ENCODE data around the gene LRRC18. TPM values are rescaled to one million over a fixed set of nuclear protein-coding genes. Genes with fewer than 3 reads are reported as not detected.
A peak's percentile ranks its signal among the peaks of the same experiment; 100 is the strongest.

The LRRC18 gene
- total RNA-seq, 1 donor from 2014 or later = not detected

DNA sequence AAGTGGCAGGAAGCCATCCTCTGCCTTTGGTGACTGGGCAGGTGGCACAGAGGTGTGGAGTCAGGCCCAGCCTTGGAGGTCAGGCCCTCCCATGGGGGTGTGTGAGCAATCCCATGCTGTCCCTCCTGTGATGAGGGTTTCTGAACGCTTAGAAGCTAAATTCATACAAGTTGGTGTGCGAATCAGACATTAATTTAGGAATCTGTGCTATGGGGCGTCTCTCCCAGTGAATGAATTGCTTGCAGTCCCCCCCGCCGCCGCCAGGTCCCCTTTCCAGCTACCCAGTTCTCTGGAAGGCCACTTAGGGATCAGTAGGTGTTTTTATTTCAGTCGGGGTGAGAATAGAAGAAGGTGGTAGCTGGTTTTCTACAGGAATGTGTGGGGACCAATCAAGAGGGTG, 37.5 kb downstream of the LRRC18 start:
- no peaks in the 10 kb centered on the region for H3K36me3 ChIP-seq
- peaks cover 3% of the 10 kb centered on the region for H3K9me3 ChIP-seq (replicated peaks)
- no peak overlapping the region for H3K27ac ChIP-seq (replicated peaks)
- DNase-seq = no peak
- TF ChIP-seq, protein P1, sequence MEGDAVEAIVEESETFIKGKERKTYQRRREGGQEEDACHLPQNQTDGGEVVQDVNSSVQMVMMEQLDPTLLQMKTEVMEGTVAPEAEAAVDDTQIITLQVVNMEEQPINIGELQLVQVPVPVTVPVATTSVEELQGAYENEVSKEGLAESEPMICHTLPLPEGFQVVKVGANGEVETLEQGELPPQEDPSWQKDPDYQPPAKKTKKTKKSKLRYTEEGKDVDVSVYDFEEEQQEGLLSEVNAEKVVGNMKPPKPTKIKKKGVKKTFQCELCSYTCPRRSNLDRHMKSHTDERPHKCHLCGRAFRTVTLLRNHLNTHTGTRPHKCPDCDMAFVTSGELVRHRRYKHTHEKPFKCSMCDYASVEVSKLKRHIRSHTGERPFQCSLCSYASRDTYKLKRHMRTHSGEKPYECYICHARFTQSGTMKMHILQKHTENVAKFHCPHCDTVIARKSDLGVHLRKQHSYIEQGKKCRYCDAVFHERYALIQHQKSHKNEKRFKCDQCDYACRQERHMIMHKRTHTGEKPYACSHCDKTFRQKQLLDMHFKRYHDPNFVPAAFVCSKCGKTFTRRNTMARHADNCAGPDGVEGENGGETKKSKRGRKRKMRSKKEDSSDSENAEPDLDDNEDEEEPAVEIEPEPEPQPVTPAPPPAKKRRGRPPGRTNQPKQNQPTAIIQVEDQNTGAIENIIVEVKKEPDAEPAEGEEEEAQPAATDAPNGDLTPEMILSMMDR (IDR thresholded peaks at IDR 0.05; ENCODE audit: borderline replicate concordance) = no peak
- H3K27me3 ChIP-seq (ENCODE audit: low read depth) = no peaks in the 10 kb centered on the region
- H3K4me1 ChIP-seq = peaks cover 12% of the 10 kb centered on the region
- no peak overlapping the region for H3K4me3 ChIP-seq
- intact Hi-C loops (cut with micrococcal nuclease) = no loop called here

DNA sequence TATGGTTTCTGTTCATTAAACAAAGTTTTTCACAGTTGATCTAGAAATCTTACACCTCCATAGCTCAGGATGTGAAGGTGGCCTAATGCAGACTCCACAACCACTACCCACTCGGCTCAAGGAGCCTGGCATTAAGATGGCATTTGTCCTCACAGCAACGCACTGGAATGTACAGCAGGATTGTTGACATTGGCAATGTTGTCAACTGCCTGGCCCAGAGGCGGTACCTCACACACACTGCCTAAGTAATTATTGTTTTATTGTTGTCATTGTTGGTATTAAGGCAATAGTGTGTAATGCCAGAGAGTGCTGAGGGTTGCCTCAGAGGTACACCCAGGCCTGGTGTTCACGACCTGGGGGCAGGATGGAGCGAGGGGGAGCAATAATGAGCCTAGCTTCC, 38.3 kb downstream of the LRRC18 start:
- no peaks in the 10 kb centered on the region for H3K27me3 ChIP-seq (ENCODE audit: low read depth)
- peaks cover 12% of the 10 kb centered on the region for H3K4me1 ChIP-seq
- intact Hi-C loops (cut with micrococcal nuclease) = no loop called here
- H3K4me3 ChIP-seq = no peak overlapping the region
- H3K9me3 ChIP-seq (replicated peaks) = peaks cover 3% of the 10 kb centered on the region
- TF ChIP-seq, protein P1 (IDR thresholded peaks at IDR 0.05; ENCODE audit: borderline replicate concordance) = no peak
- H3K27ac ChIP-seq (replicated peaks) = peak overlapping the region; percentile 62
- H3K36me3 ChIP-seq = no peaks in the 10 kb centered on the region
- no peak for DNase-seq

DNA sequence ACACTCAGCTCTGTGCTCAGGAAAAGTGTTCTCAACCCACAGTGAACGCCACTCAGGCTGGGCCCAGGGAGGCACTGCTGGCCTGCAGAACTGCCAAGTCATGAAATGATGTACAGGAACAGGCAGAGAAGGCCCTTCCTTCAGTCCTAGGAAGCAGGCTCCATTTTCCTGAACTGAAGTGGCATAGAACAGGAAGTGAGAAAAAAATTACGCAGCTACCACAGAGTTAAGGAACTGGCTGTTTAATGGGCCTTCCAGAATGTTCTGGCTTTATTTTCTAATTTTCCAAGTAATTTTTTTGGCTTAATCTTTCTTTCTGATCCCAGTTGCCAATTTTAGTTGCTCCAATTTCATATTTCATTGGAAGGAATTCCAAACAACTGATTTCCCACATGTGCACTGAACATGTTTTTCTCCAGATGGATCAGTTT, 39.3 kb downstream of the LRRC18 start:
- peak overlapping the region; percentile 62 for H3K27ac ChIP-seq (replicated peaks)
- intact Hi-C loops (cut with micrococcal nuclease) = no loop called here
- no peak overlapping the region for H3K4me3 ChIP-seq
- no peaks in the 10 kb centered on the region for H3K27me3 ChIP-seq (ENCODE audit: low read depth)
- H3K4me1 ChIP-seq = peaks cover 12% of the 10 kb centered on the region
- DNase-seq = no peak
- TF ChIP-seq, protein P1 (IDR thresholded peaks at IDR 0.05; ENCODE audit: borderline replicate concordance) = no peak
- H3K9me3 ChIP-seq (replicated peaks) = peaks cover 3% of the 10 kb centered on the region
- H3K36me3 ChIP-seq = no peaks in the 10 kb centered on the region

DNA sequence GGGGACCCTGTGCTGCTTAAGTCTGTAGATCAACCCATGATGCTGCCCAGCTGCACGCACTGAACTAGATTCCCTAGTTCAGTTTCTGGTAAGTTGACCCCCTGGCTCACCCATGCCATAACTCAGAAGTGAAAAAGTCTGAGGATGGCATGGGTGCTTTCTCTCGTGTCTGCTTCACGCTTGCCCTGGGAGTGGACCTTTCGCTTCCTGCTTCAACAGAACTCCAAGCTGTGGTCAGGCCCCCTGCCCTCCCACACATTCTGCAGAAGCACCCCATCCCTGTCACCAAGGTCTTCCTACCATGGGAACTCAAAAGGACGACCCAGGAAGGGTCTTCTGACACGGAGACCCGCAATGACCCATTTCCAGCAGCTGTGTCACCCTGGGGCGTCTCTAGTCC, 39.9 kb downstream of the LRRC18 start:
- DNase-seq = no peak
- Histone ChIP-seq H3K9me3 (replicated peaks) (peaks cover 3% of the 10 kb centered on the region), H3K27me3 (ENCODE audit: low read depth) (no peaks in the 10 kb centered on the region), H3K4me1 (peaks cover 14% of the 10 kb centered on the region), H3K27ac (replicated peaks) (peak overlapping the region; percentile 62), H3K4me3 (no peak overlapping the region), H3K36me3 (no peaks in the 10 kb centered on the region)
- TF ChIP-seq, protein P1 (IDR thresholded peaks at IDR 0.05; ENCODE audit: borderline replicate concordance) = no peak
- intact Hi-C loops (cut with micrococcal nuclease) = no loop called here

DNA sequence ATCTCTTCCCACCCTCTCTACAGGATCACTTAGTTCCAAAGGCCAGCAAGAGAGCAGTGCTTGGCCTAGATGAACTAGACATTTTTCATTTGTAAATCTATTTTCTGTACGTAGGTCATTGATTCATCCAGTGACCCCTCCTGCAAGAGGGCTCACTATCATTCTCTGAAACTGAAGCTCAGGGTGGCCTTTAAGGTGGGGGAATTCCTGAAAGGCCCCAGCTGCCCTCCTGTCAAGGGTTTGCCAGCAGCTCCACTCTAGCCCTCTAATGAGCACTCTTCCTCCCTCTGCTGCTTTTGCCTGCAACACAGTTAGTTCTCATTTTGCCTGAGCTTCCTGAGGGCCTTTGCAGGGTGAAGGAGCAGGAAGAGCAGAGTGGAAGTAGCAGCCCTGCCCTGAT, 41.2 kb downstream of the LRRC18 start:
- Histone ChIP-seq H3K36me3 (no peaks in the 10 kb centered on the region), H3K27me3 (ENCODE audit: low read depth) (no peaks in the 10 kb centered on the region), H3K9me3 (replicated peaks) (peaks cover 3% of the 10 kb centered on the region), H3K27ac (replicated peaks) (no peak overlapping the region), H3K4me3 (no peak overlapping the region), H3K4me1 (peaks cover 18% of the 10 kb centered on the region)
- DNase-seq = no peak
- intact Hi-C loops (cut with micrococcal nuclease) = no loop called here
- TF ChIP-seq, protein P1 (IDR thresholded peaks at IDR 0.05; ENCODE audit: borderline replicate concordance) = no peak

DNA sequence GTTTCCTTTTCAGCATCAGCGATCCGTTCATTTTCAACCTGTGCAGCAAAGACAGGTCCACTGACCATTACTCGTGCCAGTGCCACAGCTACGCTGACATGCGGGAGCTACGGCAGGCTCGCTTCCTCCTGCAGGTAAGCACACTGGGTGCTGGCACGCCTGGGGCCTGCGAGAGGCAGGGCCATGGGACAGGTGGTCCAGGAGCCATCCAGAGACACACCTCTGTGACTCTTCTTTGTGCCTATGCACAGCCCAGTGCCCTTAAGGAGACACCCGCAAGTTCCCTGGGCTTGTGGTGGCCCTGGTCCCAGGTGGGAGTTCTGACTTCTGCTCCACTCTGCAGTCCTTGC, 42.2 kb downstream of the LRRC18 start:
- Histone ChIP-seq H3K9me3 (replicated peaks) (peaks cover 3% of the 10 kb centered on the region), H3K4me3 (no peak overlapping the region), H3K36me3 (no peaks in the 10 kb centered on the region), H3K4me1 (peaks cover 18% of the 10 kb centered on the region), H3K27ac (replicated peaks) (no peak overlapping the region), H3K27me3 (ENCODE audit: low read depth) (no peaks in the 10 kb centered on the region)
- intact Hi-C loops (cut with micrococcal nuclease) = no loop called here
- DNase-seq = no peak
- TF ChIP-seq, protein P1 (IDR thresholded peaks at IDR 0.05; ENCODE audit: borderline replicate concordance) = no peak

All from left ventricle myocardium inferior (tissue), 1 donor.